ENCODE data around the gene RAB11FIP5. TPM values are rescaled to one million over a fixed set of nuclear protein-coding genes. Genes with fewer than 3 reads are reported as not detected.

The RAB11FIP5 gene
- total and polyA plus RNA-seq, 2 experiments from 2014 or later, result 4.4 to 16.6 TPM

DNA sequence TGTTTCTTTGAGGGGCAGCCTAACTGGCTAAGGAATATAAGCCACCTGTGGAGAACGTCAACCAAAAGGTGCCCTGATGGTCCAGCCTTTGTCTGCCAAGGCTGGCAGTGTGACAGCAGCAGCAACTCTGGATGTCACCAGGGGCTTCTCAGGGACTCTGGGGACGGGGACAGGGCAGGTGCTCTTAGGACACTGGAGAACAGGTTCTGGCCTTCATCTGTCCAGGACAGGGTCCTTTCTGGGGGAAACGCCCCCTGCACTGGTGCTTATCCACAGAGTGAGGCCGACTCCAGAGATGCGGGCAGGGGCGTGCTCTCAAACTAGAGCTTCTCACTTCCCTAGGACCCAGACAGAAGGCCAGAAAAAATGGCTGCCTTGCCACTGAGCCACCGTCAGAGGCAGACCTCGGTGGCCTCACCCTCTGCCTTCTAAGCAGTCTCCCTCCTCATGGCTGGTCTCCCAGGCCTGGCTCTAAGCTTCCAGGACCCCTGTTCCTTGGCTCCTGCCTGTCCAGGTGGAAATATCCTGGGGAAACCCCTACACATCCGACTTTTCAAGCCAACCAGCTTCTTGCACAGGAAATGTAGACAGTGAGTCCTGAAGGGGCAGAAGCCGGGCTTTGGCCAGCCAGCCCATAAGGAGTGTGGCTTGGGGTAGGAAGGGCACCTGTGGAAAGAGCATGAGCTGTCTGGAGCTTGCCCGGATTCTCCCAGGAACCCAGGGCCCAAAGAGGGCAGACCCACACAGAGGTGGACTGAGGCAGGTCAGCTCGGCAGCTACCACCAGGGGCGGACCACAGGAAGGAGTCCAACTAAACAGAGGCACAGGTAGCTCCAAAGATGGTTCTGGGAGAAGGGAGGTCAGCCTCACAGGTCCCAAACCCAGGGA is 30.0 kb downstream of the RAB11FIP5 start (continued):
- TF ChIP-seq, protein P1, sequence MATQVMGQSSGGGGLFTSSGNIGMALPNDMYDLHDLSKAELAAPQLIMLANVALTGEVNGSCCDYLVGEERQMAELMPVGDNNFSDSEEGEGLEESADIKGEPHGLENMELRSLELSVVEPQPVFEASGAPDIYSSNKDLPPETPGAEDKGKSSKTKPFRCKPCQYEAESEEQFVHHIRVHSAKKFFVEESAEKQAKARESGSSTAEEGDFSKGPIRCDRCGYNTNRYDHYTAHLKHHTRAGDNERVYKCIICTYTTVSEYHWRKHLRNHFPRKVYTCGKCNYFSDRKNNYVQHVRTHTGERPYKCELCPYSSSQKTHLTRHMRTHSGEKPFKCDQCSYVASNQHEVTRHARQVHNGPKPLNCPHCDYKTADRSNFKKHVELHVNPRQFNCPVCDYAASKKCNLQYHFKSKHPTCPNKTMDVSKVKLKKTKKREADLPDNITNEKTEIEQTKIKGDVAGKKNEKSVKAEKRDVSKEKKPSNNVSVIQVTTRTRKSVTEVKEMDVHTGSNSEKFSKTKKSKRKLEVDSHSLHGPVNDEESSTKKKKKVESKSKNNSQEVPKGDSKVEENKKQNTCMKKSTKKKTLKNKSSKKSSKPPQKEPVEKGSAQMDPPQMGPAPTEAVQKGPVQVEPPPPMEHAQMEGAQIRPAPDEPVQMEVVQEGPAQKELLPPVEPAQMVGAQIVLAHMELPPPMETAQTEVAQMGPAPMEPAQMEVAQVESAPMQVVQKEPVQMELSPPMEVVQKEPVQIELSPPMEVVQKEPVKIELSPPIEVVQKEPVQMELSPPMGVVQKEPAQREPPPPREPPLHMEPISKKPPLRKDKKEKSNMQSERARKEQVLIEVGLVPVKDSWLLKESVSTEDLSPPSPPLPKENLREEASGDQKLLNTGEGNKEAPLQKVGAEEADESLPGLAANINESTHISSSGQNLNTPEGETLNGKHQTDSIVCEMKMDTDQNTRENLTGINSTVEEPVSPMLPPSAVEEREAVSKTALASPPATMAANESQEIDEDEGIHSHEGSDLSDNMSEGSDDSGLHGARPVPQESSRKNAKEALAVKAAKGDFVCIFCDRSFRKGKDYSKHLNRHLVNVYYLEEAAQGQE (IDR thresholded peaks at IDR 0.05; ENCODE audit: unreplicated experiment), result no peak
- TF ChIP-seq CREB1 (CRISPR knock-in tag; IDR thresholded peaks at IDR 0.05; ENCODE audit: low read depth), result no peak
- no peak for TF ChIP-seq ZNF114 (CRISPR knock-in tag; IDR thresholded peaks at IDR 0.05)
- no peak for TF ChIP-seq EZH2 (IDR thresholded peaks at IDR 0.05; ENCODE audit: low read depth, unreplicated experiment)
- TF ChIP-seq, protein P2, sequence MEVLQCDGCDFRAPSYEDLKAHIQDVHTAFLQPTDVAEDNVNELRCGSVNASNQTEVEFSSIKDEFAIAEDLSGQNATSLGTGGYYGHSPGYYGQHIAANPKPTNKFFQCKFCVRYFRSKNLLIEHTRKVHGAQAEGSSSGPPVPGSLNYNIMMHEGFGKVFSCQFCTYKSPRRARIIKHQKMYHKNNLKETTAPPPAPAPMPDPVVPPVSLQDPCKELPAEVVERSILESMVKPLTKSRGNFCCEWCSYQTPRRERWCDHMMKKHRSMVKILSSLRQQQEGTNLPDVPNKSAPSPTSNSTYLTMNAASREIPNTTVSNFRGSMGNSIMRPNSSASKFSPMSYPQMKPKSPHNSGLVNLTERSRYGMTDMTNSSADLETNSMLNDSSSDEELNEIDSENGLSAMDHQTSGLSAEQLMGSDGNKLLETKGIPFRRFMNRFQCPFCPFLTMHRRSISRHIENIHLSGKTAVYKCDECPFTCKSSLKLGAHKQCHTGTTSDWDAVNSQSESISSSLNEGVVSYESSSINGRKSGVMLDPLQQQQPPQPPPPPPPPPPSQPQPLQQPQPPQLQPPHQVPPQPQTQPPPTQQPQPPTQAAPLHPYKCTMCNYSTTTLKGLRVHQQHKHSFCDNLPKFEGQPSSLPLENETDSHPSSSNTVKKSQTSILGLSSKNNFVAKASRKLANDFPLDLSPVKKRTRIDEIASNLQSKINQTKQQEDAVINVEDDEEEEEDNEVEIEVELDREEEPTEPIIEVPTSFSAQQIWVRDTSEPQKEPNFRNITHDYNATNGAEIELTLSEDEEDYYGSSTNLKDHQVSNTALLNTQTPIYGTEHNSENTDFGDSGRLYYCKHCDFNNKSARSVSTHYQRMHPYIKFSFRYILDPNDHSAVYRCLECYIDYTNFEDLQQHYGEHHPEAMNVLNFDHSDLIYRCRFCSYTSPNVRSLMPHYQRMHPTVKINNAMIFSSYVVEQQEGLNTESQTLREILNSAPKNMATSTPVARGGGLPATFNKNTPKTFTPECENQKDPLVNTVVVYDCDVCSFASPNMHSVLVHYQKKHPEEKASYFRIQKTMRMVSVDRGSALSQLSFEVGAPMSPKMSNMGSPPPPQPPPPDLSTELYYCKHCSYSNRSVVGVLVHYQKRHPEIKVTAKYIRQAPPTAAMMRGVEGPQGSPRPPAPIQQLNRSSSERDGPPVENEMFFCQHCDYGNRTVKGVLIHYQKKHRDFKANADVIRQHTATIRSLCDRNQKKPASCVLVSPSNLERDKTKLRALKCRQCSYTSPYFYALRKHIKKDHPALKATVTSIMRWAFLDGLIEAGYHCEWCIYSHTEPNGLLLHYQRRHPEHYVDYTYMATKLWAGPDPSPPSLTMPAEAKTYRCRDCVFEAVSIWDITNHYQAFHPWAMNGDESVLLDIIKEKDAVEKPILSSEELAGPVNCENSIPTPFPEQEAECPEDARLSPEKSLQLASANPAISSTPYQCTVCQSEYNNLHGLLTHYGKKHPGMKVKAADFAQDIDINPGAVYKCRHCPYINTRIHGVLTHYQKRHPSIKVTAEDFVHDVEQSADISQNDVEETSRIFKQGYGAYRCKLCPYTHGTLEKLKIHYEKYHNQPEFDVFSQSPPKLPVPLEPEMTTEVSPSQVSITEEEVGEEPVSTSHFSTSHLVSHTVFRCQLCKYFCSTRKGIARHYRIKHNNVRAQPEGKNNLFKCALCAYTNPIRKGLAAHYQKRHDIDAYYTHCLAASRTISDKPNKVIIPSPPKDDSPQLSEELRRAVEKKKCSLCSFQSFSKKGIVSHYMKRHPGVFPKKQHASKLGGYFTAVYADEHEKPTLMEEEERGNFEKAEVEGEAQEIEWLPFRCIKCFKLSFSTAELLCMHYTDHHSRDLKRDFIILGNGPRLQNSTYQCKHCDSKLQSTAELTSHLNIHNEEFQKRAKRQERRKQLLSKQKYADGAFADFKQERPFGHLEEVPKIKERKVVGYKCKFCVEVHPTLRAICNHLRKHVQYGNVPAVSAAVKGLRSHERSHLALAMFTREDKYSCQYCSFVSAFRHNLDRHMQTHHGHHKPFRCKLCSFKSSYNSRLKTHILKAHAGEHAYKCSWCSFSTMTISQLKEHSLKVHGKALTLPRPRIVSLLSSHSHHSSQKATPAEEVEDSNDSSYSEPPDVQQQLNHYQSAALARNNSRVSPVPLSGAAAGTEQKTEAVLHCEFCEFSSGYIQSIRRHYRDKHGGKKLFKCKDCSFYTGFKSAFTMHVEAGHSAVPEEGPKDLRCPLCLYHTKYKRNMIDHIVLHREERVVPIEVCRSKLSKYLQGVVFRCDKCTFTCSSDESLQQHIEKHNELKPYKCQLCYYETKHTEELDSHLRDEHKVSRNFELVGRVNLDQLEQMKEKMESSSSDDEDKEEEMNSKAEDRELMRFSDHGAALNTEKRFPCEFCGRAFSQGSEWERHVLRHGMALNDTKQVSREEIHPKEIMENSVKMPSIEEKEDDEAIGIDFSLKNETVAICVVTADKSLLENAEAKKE (CRISPR knock-in tag; IDR thresholded peaks at IDR 0.05), result no peak
